GM12875 (cell line): ENCODE results near the gene TAF8.
A peak's percentile ranks its signal among the peaks of the same experiment; 100 is the strongest.

Experiments
- H3K4me3 ChIP-seq: one replicate; pipeline ENCODE4 v1.5.1; 2011; ENCODE audit warnings: low read depth, low read length, control low read depth
- TF ChIP-seq, protein P1 (sequence below): IDR thresholded peaks from 2 replicates; pipeline ENCODE4 v1.5.1; 2011; ENCODE audit warnings: low read depth, mild to moderate bottlenecking, control low read depth, inconsistent platforms, low read length, moderate library complexity, borderline replicate concordance; ENCODE audit not compliant: insufficient read depth

The TAF8 gene

GRCh38 chr6:42066156-42066675 is 15.9 kb downstream of the TAF8 start:
- H3K4me3 ChIP-seq: no peak overlapping the region
- TF ChIP-seq, protein P1, sequence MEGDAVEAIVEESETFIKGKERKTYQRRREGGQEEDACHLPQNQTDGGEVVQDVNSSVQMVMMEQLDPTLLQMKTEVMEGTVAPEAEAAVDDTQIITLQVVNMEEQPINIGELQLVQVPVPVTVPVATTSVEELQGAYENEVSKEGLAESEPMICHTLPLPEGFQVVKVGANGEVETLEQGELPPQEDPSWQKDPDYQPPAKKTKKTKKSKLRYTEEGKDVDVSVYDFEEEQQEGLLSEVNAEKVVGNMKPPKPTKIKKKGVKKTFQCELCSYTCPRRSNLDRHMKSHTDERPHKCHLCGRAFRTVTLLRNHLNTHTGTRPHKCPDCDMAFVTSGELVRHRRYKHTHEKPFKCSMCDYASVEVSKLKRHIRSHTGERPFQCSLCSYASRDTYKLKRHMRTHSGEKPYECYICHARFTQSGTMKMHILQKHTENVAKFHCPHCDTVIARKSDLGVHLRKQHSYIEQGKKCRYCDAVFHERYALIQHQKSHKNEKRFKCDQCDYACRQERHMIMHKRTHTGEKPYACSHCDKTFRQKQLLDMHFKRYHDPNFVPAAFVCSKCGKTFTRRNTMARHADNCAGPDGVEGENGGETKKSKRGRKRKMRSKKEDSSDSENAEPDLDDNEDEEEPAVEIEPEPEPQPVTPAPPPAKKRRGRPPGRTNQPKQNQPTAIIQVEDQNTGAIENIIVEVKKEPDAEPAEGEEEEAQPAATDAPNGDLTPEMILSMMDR: no peak

- H3K4me3 ChIP-seq: no peak overlapping the region
- TF ChIP-seq, protein P1: no peak
Measured at GRCh38 chr6:42068173-42068572, 17.8 kb downstream of the TAF8 start.

- TF ChIP-seq, protein P1: no peak
- no peak overlapping the region for H3K4me3 ChIP-seq
Measured at GRCh38 chr6:42068872-42069522, 18.7 kb downstream of the TAF8 start.

DNA sequence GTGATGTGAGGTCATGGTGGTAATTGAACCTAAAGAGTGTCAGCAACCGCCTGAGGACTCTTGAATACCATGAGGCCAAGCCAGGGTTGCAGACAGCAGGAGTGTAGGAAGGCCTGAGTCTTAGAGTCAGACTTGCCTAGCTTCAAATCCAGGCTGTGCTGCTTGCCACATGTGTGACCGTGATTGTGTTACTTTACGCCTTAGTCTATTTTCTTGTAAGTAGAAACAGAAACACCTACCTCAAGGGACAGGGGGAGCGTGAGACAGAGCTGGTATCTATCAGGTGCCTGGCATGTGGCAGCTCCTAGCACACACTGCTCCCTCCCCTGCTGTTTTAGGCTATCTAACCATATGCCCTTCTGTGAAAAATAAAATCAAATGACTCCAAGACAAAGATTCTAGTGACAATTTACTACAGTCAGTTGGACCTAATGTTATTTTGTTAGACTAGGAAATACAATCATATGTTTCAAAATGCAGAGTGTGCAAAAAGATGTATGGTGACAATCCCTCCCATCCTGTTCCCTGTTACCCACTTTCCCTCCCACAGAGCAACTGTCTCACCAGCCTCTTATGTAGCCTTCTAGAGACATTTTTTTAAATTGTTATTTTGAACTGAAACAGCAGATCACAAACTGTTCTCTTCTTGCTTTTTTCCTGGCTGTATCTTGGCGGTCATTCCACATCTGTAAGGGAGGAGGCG is 21.7 kb downstream of the TAF8 start:
- no peak overlapping the region for H3K4me3 ChIP-seq
- TF ChIP-seq, protein P1: no peak

- no peak overlapping the region for H3K4me3 ChIP-seq
- TF ChIP-seq, protein P1: no peak
Measured at GRCh38 chr6:42073287-42073686, 23.0 kb downstream of the TAF8 start.

- H3K4me3 ChIP-seq: no peak overlapping the region
- TF ChIP-seq, protein P1: peak; percentile 61; the same call in 1 of the 2 replicates
Measured at GRCh38 chr6:42075159-42075838, 25.0 kb downstream of the TAF8 start.
